Trophoblast cell (in vitro differentiated cells and primary cell): ENCODE measurements around the gene KCNMA1.

Experiments
- DNase-seq, 2 donors: peaks; one replicate each; pipeline ENCODE4 v3.0.0-alpha.2; 2016
- H2AFZ ChIP-seq: 2 replicates; pipeline ENCODE4 v1.6.1; 2013; ENCODE audit warnings: low read length, moderate library complexity, mild to moderate bottlenecking; ENCODE audit not compliant: insufficient read depth, poor library complexity
- H2AK5ac ChIP-seq: 2 replicates; pipeline ENCODE4 v1.6.1; 2013; ENCODE audit warnings: mild to moderate bottlenecking, low read length
- H2BK120ac ChIP-seq: 2 replicates; pipeline ENCODE4 v1.6.1; 2013; ENCODE audit warnings: low read length, mild to moderate bottlenecking, moderate library complexity; ENCODE audit not compliant: insufficient read depth, poor library complexity
- H2BK12ac ChIP-seq: 2 replicates; pipeline ENCODE4 v1.6.1; 2013; ENCODE audit warnings: mild to moderate bottlenecking, low read length, moderate library complexity
- H2BK5ac ChIP-seq: 2 replicates; pipeline ENCODE4 v1.6.1; 2013; ENCODE audit warnings: low read length, low read depth, moderate library complexity, mild to moderate bottlenecking; ENCODE audit not compliant: poor library complexity
- H3K14ac ChIP-seq: 2 replicates; pipeline ENCODE4 v1.6.1; 2013; ENCODE audit warnings: mild to moderate bottlenecking, low read length
- H3K18ac ChIP-seq: 2 replicates; pipeline ENCODE4 v1.6.1; 2013; ENCODE audit warnings: mild to moderate bottlenecking, low read length
- H3K23ac ChIP-seq: 2 replicates; pipeline ENCODE4 v1.6.1; 2013; ENCODE audit warnings: low read length
- H3K27ac ChIP-seq: 2 replicates; pipeline ENCODE4 v1.5.1; 2013; ENCODE audit warnings: low read depth, mild to moderate bottlenecking, inconsistent platforms, low read length, moderate library complexity
- H3K27me3 ChIP-seq: 2 replicates; pipeline ENCODE4 v1.6.1; 2013; ENCODE audit warnings: inconsistent platforms, mild to moderate bottlenecking, low read length, moderate library complexity; ENCODE audit not compliant: insufficient read depth
- H3K36me3 ChIP-seq, 2 experiments: 1 replicate in 1 of 2; 2 replicates in 1 of 2; pipeline ENCODE4 v1.6.1; 2013; ENCODE audit warnings: low read length in 2 of 2, mild to moderate bottlenecking in 2 of 2, moderate library complexity in 1 of 2; ENCODE audit not compliant: insufficient read depth in 2 of 2, control insufficient read depth in 1 of 2
- H3K4ac ChIP-seq: 2 replicates; pipeline ENCODE4 v1.6.1; 2013; ENCODE audit warnings: low read depth, mild to moderate bottlenecking, low read length, moderate library complexity
- H3K4me1 ChIP-seq, 2 experiments: 1 replicate in 1 of 2; 2 replicates in 1 of 2; pipeline ENCODE4 v1.6.1; 2013; ENCODE audit warnings: low read length in 2 of 2, mild to moderate bottlenecking in 2 of 2, moderate library complexity in 1 of 2; ENCODE audit not compliant: insufficient read depth in 2 of 2, control insufficient read depth in 1 of 2
- H3K4me2 ChIP-seq: 2 replicates; pipeline ENCODE4 v1.6.1; 2013; ENCODE audit warnings: inconsistent platforms, mild to moderate bottlenecking, low read length, moderate library complexity
- H3K4me3 ChIP-seq: 2 replicates; pipeline ENCODE4 v1.5.1; 2013; ENCODE audit warnings: mild to moderate bottlenecking, low read depth, low read length, inconsistent platforms
- H3K79me1 ChIP-seq: one replicate; pipeline ENCODE4 v1.6.1; 2013; ENCODE audit warnings: low read length
- H3K79me2 ChIP-seq: 2 replicates; pipeline ENCODE4 v1.6.1; 2013; ENCODE audit warnings: low read length, mild to moderate bottlenecking; ENCODE audit not compliant: control insufficient read depth, insufficient read depth, poor library complexity
- H3K9ac ChIP-seq: 2 replicates; pipeline ENCODE4 v1.6.1; 2013; ENCODE audit warnings: mild to moderate bottlenecking, low read length
- H3K9me3 ChIP-seq: 2 replicates; pipeline ENCODE4 v1.6.1; 2013; ENCODE audit warnings: low read depth, mild to moderate bottlenecking, control low read depth, inconsistent platforms, low read length; ENCODE audit not compliant: insufficient read depth
- H4K12ac ChIP-seq: 2 replicates; pipeline ENCODE4 v1.6.1; 2013; ENCODE audit warnings: low read depth, mild to moderate bottlenecking, low read length, moderate library complexity
- H4K8ac ChIP-seq: 2 replicates; pipeline ENCODE4 v1.6.1; 2013; ENCODE audit warnings: low read depth, mild to moderate bottlenecking, low read length, moderate library complexity
- H4K91ac ChIP-seq: one replicate; pipeline ENCODE4 v1.6.1; 2013; ENCODE audit warnings: low read depth, mild to moderate bottlenecking, low read length, moderate library complexity
- WGBS: extraction: QIAGEN DNeasy Blood & Tissue Kit; methylation state at CpG from one replicate; pipeline ENCODE4 v1.1.7; 2013; ENCODE audit warnings: missing lambda C conversion rate; ENCODE audit not compliant: insufficient read length, insufficient coverage; ENCODE audit errors: extremely low coverage; 5-methylcytosine and 5-hydroxymethylcytosine counted together

The KCNMA1 gene

GRCh38 chr10:77135555-77135954 is 502.1 kb downstream of the KCNMA1 start:
- no peak overlapping the region for H2AFZ ChIP-seq
- H3K4me3 ChIP-seq = no peak overlapping the region
- H3K9ac ChIP-seq = no peak overlapping the region
- H3K14ac ChIP-seq = no peak overlapping the region
- H2AK5ac ChIP-seq = no peak overlapping the region
- H3K23ac ChIP-seq = no peak overlapping the region
- H3K4me1 ChIP-seq = no peaks in the 10 kb centered on the region
- H3K27ac ChIP-seq = no peak overlapping the region
- no peak overlapping the region for H2BK120ac ChIP-seq
- no peak overlapping the region for H3K18ac ChIP-seq
- H2BK12ac ChIP-seq = no peak overlapping the region
- H4K8ac ChIP-seq = no peak overlapping the region
- no peak overlapping the region for H3K4me2 ChIP-seq
- H3K36me3 ChIP-seq = no peaks in the 10 kb centered on the region
- no peaks in the 10 kb centered on the region for H3K79me1 ChIP-seq
- H3K79me2 ChIP-seq = no peaks in the 10 kb centered on the region
- H2BK5ac ChIP-seq = no peak overlapping the region
- DNase-seq = no peak
- no peak overlapping the region for H4K91ac ChIP-seq
- no CpG with 5 or more reads among the region's 3 CpGs for WGBS
- no peak overlapping the region for H4K12ac ChIP-seq
- H3K4ac ChIP-seq = no peak overlapping the region
- H3K27me3 ChIP-seq = no peaks in the 10 kb centered on the region
- no peaks in the 10 kb centered on the region for H3K9me3 ChIP-seq

- no peak overlapping the region for H3K27ac ChIP-seq
- H2BK120ac ChIP-seq = no peak overlapping the region
- no peak overlapping the region for H3K9ac ChIP-seq
- no peak for DNase-seq
- no peaks in the 10 kb centered on the region for H3K27me3 ChIP-seq
- no peak overlapping the region for H2AFZ ChIP-seq
- no peak overlapping the region for H4K8ac ChIP-seq
- no peak overlapping the region for H3K4me3 ChIP-seq
- H3K4me2 ChIP-seq = no peak overlapping the region
- no peaks in the 10 kb centered on the region for H3K79me2 ChIP-seq
- H3K23ac ChIP-seq = no peak overlapping the region
- no peak overlapping the region for H2AK5ac ChIP-seq
- no peaks in the 10 kb centered on the region for H3K36me3 ChIP-seq
- no CpG with 5 or more reads among the region's 3 CpGs for WGBS
- no peaks in the 10 kb centered on the region for H3K79me1 ChIP-seq
- no peak overlapping the region for H3K4ac ChIP-seq
- no peak overlapping the region for H2BK12ac ChIP-seq
- no peak overlapping the region for H3K14ac ChIP-seq
- no peak overlapping the region for H4K12ac ChIP-seq
- no peak overlapping the region for H2BK5ac ChIP-seq
- no peak overlapping the region for H3K18ac ChIP-seq
- H4K91ac ChIP-seq = no peak overlapping the region
- H3K4me1 ChIP-seq = no peaks in the 10 kb centered on the region
- H3K9me3 ChIP-seq = no peaks in the 10 kb centered on the region
Observed at GRCh38 chr10:77131214-77131613, 506.4 kb downstream of the KCNMA1 start.

- Histone ChIP-seq H3K14ac (no peak overlapping the region), H2AFZ (no peak overlapping the region), H3K4me1 (peaks cover 0 to 5% of the 10 kb centered on the region in 2 experiments), H3K4me3 (no peak overlapping the region), H3K36me3 (no peaks in the 10 kb centered on the region), H4K91ac (no peak overlapping the region), H3K4me2 (no peak overlapping the region), H4K12ac (no peak overlapping the region), H3K9ac (no peak overlapping the region), H3K23ac (peak overlapping the region; percentile 10), H3K27ac (no peak overlapping the region), H2AK5ac (no peak overlapping the region), H3K18ac (no peak overlapping the region), H3K79me2 (no peaks in the 10 kb centered on the region), H4K8ac (no peak overlapping the region), H3K79me1 (no peaks in the 10 kb centered on the region), H3K27me3 (no peaks in the 10 kb centered on the region), H2BK12ac (no peak overlapping the region), H2BK5ac (no peak overlapping the region), H3K9me3 (no peaks in the 10 kb centered on the region), H2BK120ac (no peak overlapping the region), H3K4ac (no peak overlapping the region)
- DNase-seq = no peak
- WGBS = no CpG with 5 or more reads among the region's 1 CpG
Observed at GRCh38 chr10:77127243-77127642, 510.4 kb downstream of the KCNMA1 start.

GRCh38 chr10:77125231-77125630 is 512.4 kb downstream of the KCNMA1 start:
- Histone ChIP-seq H4K12ac (no peak overlapping the region), H3K4ac (no peak overlapping the region), H3K79me2 (no peaks in the 10 kb centered on the region), H3K9ac (no peak overlapping the region), H3K4me1 (peaks cover 0 to 5% of the 10 kb centered on the region in 2 experiments), H3K79me1 (no peaks in the 10 kb centered on the region), H3K4me3 (no peak overlapping the region), H3K4me2 (no peak overlapping the region), H3K18ac (no peak overlapping the region), H3K23ac (no peak overlapping the region), H4K91ac (no peak overlapping the region), H3K27me3 (no peaks in the 10 kb centered on the region), H2BK12ac (no peak overlapping the region), H2AFZ (no peak overlapping the region), H2BK5ac (no peak overlapping the region), H3K14ac (no peak overlapping the region), H2BK120ac (no peak overlapping the region), H2AK5ac (no peak overlapping the region), H3K36me3 (no peaks in the 10 kb centered on the region), H4K8ac (no peak overlapping the region), H3K9me3 (no peaks in the 10 kb centered on the region), H3K27ac (no peak overlapping the region)
- no CpG with 5 or more reads among the region's 4 CpGs for WGBS
- DNase-seq = peak; percentile 75 to 87
